Naive thymus-derived CD8-positive, alpha-beta T cell (primary cell): Measurements from ENCODE around the gene LEPROT. TPM values are rescaled to one million over a fixed set of nuclear protein-coding genes. Genes with fewer than 3 reads are reported as not detected.

Source experiments
- ATAC-seq, 2 donors: fragments of 150-1000 bp; cut with Tn5 transposase in 1 of 2; sonication (Bioruptor Pico), chemical (Tn5 transposase) in 1 of 2; 1 replicate in 1 of 2; 2 replicates in 1 of 2; pipeline ENCODE4 v1.10.0; 2021; ENCODE audit warnings: mild to moderate bottlenecking in 2 of 2, moderate library complexity in 2 of 2
- POLR2A ChIA-PET: fragments of 350-600 bp; sonication (Branson Sonifier 250); formaldehyde crosslinking; loops from one replicate; lab custom pipeline; 2021; ENCODE audit warnings: antibody characterized with exemption; lab: Charles Lee
- DNase-seq, 10 donors: peaks; one replicate each; pipeline versions ENCODE4 v3.0.0 to v3.0.0-alpha.2; 2020 to 2022
- H3K27ac Mint-ChIP-seq, 10 donors: one replicate each; pipeline ENCODE4 v1.8.0; 2020 to 2022; ENCODE audit warnings: mild to moderate bottlenecking in 10 of 10, mixed read lengths in 10 of 10, moderate library complexity in 4 of 10, inconsistent platforms in 1 of 10
- H3K27me3 Mint-ChIP-seq, 5 donors: one replicate each; pipeline ENCODE4 v1.8.0; 2021 to 2022; ENCODE audit warnings: mixed read lengths in 5 of 5
- H3K36me3 Mint-ChIP-seq, 3 donors: one replicate each; pipeline ENCODE4 v1.8.0; 2020 to 2022; ENCODE audit warnings: mixed read lengths in 3 of 3, mild to moderate bottlenecking in 2 of 3, inconsistent platforms in 1 of 3
- H3K4me1 Mint-ChIP-seq, 4 donors: one replicate each; pipeline ENCODE4 v1.8.0; 2021 to 2022; ENCODE audit warnings: mixed read lengths in 4 of 4
- H3K4me3 Mint-ChIP-seq, 10 donors: one replicate each; pipeline ENCODE4 v1.8.0; 2020 to 2022; ENCODE audit warnings: mild to moderate bottlenecking in 10 of 10, mixed read lengths in 10 of 10, moderate library complexity in 6 of 10, inconsistent platforms in 1 of 10
- H3K9me3 Mint-ChIP-seq, 9 donors: one replicate each; pipeline ENCODE4 v1.8.0; 2020 to 2022; ENCODE audit warnings: mixed read lengths in 9 of 9, mild to moderate bottlenecking in 3 of 9, inconsistent platforms in 1 of 9, moderate library complexity in 1 of 9
- polyA plus RNA-seq, 3 donors: library from polyadenylated mRNA; unstranded; fragments of 300-500 nt; fragmentation: Illumina TruSeq; gene quantifications; one replicate each; pipeline ENCODE4 v1.2.3, GENCODE V29; 2021
- total RNA-seq, 8 experiments: library from RNA in 2 of 8; stranded (reverse) in 2 of 8; gene quantifications; one replicate each; pipeline ENCODE4 v1.2.3 and lab custom pipeline; 2021 to 2026

Gene LEPROT
- total and polyA plus RNA-seq, 5 experiments from 2014 or later: 10.6 to 36.4 (median 16.6) TPM

DNA sequence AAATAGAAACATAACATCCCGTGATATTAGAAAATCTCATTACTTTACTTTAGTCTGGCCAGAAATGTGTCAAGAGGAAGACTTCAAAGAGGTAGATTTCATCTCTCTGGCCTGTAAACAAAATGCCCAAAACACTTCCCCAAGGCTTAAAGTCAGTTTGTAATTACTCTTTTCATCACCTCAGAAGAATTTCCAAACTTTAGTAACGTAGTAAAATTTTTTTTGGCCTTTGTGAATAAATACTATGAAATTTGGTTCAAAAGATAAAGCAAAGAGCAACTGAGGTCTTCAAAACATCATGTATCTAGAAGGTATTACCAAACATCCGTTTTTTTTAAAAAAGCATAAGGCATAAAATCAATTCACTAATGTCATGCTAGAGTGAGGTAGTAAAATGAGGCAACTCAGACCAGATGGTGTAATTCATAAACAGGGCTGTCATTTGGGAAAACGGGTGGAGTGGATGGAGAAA, 51.4 kb downstream of the LEPROT start:
- no peaks in the 10 kb centered on the region for H3K27me3 Mint-ChIP-seq
- H3K27ac Mint-ChIP-seq: no peak overlapping the region
- H3K4me1 Mint-ChIP-seq: no peaks in the 10 kb centered on the region
- DNase-seq (no peak), ATAC-seq (no peak)
- H3K4me3 Mint-ChIP-seq: no peak overlapping the region
- peaks cover 0 to 3% (median 0%) of the 10 kb centered on the region in 9 donors for H3K9me3 Mint-ChIP-seq
- H3K36me3 Mint-ChIP-seq: no peaks in the 10 kb centered on the region
- POLR2A ChIA-PET: no interaction called here

DNA sequence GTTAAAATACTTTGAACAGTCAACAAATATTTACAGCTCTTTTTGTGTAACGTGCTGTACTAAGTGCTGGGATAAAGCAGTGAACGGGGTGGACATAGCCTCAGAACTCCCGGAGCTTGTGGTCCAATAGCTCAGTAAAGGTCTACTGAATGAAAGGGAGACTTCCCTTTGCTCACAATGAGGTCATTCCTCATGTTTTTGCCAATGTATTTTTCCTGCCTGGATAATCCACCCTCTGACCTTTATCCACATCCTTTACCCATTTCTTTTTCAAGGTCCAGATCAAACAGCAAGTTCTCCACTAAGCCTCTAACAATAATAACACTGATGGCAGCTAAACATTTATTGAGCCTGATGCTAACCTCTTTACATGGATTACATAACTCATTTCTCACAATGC, 55.9 kb downstream of the LEPROT start:
- H3K4me3 Mint-ChIP-seq: no peak overlapping the region
- peaks cover 0 to 3% (median 0%) of the 10 kb centered on the region in 9 donors for H3K9me3 Mint-ChIP-seq
- DNase-seq (no peak), ATAC-seq (no peak)
- no peaks in the 10 kb centered on the region for H3K27me3 Mint-ChIP-seq
- no peaks in the 10 kb centered on the region for H3K4me1 Mint-ChIP-seq
- POLR2A ChIA-PET: no interaction called here
- H3K27ac Mint-ChIP-seq: no peak overlapping the region
- no peaks in the 10 kb centered on the region for H3K36me3 Mint-ChIP-seq

DNA sequence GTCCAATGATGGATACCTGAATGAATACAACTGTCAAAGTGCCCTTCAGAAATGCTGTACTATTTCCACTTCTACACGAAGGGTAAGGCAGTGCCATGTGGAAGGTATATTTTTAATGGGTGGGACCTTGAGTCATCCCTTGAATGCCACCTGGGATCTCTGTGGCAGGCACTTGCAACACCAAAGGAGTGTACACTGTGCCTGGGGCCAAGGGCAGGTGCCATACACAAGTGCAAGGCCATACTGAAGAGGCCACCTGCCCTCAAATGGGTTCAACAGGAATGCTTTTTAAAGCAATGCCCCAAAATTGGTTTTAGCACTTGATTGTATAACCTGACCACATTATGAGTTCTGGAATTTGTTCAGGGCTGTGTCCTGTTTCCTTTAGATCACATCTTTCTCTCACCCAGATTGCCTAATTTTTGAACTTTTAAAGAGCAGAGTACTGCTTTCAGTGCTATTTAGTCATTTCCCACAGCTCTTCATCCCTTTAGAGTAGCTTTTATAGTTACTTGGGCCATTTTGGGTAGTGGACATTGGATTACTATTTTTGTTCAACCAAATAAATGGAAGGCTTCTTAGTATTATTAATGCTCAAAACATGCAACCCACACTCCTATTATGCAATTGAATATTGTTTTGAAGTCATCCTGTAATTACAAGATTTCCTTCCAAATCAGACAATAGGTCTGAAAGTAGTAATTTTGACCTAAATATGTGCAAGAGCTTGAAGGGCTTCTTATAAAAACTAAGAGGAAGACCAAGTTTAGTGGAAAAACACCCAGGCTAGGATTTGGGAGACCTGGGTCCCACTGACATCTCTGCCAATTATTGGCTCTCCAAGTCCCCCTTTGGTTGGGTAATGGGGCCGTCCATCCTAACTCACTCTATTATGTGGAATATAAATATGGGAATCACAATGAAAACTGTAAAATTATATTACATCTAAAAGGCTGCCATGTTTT, 57.2 kb downstream of the LEPROT start:
- Mint-ChIP-seq H3K36me3 (no peaks in the 10 kb centered on the region), H3K4me3 (no peak overlapping the region), H3K4me1 (no peaks in the 10 kb centered on the region), H3K27ac (no peak overlapping the region), H3K27me3 (no peaks in the 10 kb centered on the region), H3K9me3 (peaks cover 0 to 3% (median 0%) of the 10 kb centered on the region in 9 donors)
- POLR2A ChIA-PET: no interaction called here
- no peak for ATAC-seq
- no peak for DNase-seq

DNA sequence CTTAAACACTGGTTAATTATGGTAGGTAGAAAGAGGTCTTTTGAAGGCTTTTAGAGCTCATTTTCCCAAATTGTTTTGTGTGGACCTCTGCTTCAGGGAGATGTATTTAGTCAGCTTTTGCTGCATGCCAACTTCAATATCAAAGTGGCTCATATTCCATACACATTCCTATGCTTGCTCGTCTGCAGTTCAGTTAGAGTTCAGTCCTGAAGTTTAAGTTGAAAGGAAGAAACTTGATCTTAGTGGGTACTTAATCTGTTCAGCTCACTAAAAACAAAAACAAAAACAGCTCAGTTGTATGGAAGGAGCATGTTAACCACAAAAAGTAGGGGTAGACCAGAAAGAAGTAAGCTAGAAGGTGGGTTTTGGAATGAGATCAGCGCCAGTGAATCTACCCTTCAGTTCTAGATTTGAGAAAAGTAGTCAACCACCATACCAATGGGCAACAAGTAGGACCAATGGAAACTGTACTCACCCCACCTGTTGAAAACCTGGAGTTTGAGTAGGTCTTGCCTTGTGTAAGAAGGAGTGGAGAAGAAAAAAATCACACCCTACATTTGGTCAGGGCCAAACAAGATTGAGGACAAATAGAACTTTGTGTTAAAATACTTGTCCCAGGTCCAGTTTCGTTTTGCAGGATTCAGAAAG, 58.0 kb downstream of the LEPROT start:
- H3K4me3 Mint-ChIP-seq: no peak overlapping the region
- no peak for DNase-seq
- no peaks in the 10 kb centered on the region for H3K27me3 Mint-ChIP-seq
- no peak overlapping the region for H3K27ac Mint-ChIP-seq
- no peaks in the 10 kb centered on the region for H3K36me3 Mint-ChIP-seq
- H3K4me1 Mint-ChIP-seq: no peaks in the 10 kb centered on the region
- ATAC-seq: no peak
- peaks cover 0 to 3% (median 0%) of the 10 kb centered on the region in 9 donors for H3K9me3 Mint-ChIP-seq
- POLR2A ChIA-PET: no interaction called here

DNA sequence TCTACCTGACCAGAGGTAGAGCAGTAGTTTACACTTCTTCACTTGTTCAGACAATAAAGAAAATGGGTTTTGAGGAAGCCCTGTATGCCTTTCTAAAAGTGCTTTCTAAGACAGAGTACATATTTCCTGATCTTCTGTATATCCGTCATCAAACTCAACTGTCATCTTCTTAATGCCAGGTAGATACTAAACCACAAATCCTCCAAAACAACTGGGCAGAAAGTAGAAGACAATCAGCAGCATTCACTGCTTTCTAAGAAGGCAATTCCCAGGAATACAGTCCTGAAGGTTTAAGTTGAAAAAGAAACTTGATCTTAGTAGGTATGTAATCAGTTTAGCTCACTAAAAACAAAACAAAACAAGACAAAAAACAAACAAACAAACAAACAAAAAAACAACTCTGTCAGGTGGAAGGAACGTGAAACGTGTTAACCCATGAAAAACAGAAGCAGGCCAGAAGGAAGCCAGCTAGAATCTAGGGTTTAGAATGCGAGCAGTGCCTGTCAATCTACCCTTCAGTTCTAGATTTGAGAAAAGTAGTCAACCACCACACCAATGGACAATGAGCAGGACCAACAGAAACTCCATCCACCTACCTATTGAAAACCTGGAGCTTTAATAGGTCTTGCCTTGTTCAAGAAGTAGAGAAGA, 59.2 kb downstream of the LEPROT start:
- DNase-seq (no peak), ATAC-seq (no peak)
- peaks cover 0 to 3% (median 0%) of the 10 kb centered on the region in 9 donors for H3K9me3 Mint-ChIP-seq
- H3K4me1 Mint-ChIP-seq: no peaks in the 10 kb centered on the region
- H3K27me3 Mint-ChIP-seq: no peaks in the 10 kb centered on the region
- no peaks in the 10 kb centered on the region for H3K36me3 Mint-ChIP-seq
- no peak overlapping the region for H3K4me3 Mint-ChIP-seq
- POLR2A ChIA-PET: no interaction called here
- H3K27ac Mint-ChIP-seq: no peak overlapping the region

DNA sequence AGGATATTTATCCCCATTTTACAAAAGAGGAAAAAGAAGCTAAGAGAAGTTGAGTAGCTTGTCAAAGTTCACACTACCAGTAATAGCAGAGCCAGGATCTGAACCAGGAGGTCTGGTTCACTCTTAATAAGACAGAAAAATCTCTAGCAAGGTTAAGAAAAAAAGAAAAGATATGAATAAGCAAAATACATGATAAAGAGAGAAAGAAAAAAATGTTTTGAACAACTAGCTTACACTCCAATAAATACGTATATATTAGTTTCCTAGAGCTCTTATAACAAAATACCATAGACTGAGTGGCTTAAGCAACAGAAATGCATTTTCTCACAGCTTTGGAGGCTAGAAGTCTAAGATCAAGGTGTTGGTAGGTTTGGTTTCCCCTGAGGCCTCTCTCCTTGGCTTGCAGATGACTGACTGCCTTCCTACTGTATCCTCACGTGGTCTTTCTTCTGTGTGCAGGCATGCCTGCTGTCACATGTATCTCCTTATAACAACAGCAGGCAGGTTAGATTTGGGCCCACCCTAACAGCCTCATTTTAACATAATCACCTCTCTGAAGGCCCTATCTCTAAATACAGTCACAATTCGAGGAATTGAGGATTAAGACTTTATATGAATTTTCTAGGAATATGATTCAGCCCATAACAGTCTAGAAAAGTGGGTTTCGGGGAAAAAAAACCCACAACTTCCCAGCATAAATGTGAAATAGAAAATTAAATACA, 60.4 kb downstream of the LEPROT start:
- ATAC-seq (no peak), DNase-seq (no peak)
- H3K36me3 Mint-ChIP-seq: no peaks in the 10 kb centered on the region

DNA sequence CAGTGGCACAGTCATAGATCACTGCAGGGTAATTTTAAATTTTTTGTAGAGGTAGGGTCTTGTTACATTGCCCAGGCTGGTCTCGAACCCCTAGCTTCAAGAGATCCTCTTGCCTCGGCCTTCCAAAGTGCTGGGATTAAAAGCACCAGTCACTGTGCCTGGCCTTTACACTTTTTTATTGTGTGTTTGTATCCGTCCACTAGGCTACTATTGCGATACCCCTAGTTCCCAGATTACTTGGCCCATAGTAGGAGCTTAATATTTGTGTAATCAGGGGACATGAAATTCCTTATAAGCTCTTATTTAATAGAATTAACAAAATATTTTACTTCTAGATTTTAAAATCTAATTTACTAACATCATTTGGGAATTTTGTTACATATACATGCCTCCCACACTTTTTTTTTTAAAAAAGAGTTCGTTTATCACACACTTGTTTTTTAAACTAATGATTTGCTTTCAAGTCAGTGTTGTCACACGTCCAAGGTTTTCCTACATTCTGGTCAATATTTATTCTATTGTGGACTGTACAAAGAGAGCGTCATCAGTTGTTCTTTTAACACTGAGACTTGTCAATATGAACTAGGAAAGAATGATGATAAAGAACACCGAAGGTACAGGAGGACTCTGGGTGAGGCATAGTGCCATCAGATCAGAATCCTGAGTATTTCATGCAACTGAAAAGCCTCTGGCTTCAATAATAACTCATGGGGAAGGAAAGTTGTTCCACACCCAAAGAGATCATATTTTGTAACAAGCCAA, 63.7 kb downstream of the LEPROT start:
- no peaks in the 10 kb centered on the region for H3K27me3 Mint-ChIP-seq
- ATAC-seq (no peak), DNase-seq (no peak)
- H3K27ac Mint-ChIP-seq: no peak overlapping the region
- H3K4me1 Mint-ChIP-seq: no peaks in the 10 kb centered on the region
- POLR2A ChIA-PET: no interaction called here
- peaks cover 0 to 9% (median 0%) of the 10 kb centered on the region in 9 donors for H3K9me3 Mint-ChIP-seq
- H3K36me3 Mint-ChIP-seq: no peaks in the 10 kb centered on the region
- H3K4me3 Mint-ChIP-seq: no peak overlapping the region

More for the DNA sequence above, 60.4 kb downstream of the LEPROT start:
- no peaks in the 10 kb centered on the region for H3K4me1 Mint-ChIP-seq
- peaks cover 0 to 3% (median 0%) of the 10 kb centered on the region in 9 donors for H3K9me3 Mint-ChIP-seq
- POLR2A ChIA-PET: no interaction called here
- H3K27me3 Mint-ChIP-seq: no peaks in the 10 kb centered on the region
- no peak overlapping the region for H3K4me3 Mint-ChIP-seq
- H3K27ac Mint-ChIP-seq: no peak overlapping the region

Other genes with a start within 250 kb of the LEPROT start
- gene DNAJC6, start 111.1 kb upstream of the LEPROT start, total RNA-seq: 1 to 10 TPM; 3.3 to 4.6 TPM
- under 1 TPM in 2 of 3 donors, not detected in 1; 0.21 to 0.80 TPM for gene DNAJC6, start 111.1 kb upstream of the LEPROT start, polyA plus RNA-seq
- gene LEPR, start within 50 bp of the LEPROT start, total RNA-seq: 1 to 10 TPM; 3.3 to 3.8 TPM
- gene LEPR, start within 50 bp of the LEPROT start, polyA plus RNA-seq: 1 to 10 TPM; 1.6 to 2.4 (median 1.8) TPM